GM10266 (cell line): ENCODE data around the gene WDR90.

Experiments used
- DNase-seq: peaks from one replicate; pipeline ENCODE4 v3.0.0; 2012; ENCODE audit errors: extremely low spot score
- TF ChIP-seq, protein P1 (sequence below): IDR thresholded peaks from 2 replicates; pipeline ENCODE4 v1.5.1; 2012; ENCODE audit warnings: mild to moderate bottlenecking, low read depth; ENCODE audit not compliant: control insufficient read depth, insufficient read depth; ENCODE audit errors: missing control alignments

The WDR90 gene

DNA sequence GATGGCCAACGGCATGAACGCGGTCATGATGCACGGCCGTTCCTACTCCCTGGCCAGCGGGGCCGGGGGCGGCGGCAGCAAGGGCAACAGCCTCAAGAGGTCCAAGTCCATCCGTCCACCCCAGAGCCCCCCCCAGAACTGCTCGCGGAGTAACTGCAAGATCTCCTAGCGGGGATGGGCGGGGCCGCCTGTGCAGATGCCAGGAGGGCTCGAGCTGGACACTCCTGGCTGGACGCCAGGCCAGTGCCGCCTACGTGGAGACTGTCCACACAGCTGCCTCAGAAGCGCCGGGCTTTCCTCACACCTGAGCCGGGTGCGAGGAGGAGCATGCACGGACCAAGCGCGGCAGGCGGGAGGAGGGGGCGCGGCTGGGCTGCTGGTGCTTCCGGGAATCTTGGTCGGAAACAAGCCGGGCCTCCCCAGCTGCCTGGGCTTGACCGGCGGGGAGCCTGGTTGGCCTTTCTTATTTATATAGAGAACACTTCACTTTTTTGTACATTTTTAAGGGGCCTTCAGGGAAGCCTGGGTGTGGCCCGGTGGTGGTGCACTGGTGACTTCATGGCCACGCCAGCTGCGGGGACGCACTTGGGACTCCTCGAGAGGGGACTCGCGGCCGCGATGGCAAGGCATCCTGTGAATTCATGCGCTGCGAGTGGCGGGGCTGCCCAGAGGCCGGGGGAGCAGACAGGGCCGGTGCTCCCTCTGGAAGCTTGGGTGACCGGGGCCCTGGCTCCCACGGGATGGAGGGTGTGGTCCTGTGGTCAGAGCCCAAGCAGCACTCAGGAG lies 21.5 kb upstream of the WDR90 start:
- no peak for DNase-seq
- TF ChIP-seq, protein P1, sequence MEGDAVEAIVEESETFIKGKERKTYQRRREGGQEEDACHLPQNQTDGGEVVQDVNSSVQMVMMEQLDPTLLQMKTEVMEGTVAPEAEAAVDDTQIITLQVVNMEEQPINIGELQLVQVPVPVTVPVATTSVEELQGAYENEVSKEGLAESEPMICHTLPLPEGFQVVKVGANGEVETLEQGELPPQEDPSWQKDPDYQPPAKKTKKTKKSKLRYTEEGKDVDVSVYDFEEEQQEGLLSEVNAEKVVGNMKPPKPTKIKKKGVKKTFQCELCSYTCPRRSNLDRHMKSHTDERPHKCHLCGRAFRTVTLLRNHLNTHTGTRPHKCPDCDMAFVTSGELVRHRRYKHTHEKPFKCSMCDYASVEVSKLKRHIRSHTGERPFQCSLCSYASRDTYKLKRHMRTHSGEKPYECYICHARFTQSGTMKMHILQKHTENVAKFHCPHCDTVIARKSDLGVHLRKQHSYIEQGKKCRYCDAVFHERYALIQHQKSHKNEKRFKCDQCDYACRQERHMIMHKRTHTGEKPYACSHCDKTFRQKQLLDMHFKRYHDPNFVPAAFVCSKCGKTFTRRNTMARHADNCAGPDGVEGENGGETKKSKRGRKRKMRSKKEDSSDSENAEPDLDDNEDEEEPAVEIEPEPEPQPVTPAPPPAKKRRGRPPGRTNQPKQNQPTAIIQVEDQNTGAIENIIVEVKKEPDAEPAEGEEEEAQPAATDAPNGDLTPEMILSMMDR = no peak

- no peak for DNase-seq
- TF ChIP-seq, protein P1 = no peak
Measured at GRCh38 chr16:628321-629061, 20.7 kb upstream of the WDR90 start.

DNA sequence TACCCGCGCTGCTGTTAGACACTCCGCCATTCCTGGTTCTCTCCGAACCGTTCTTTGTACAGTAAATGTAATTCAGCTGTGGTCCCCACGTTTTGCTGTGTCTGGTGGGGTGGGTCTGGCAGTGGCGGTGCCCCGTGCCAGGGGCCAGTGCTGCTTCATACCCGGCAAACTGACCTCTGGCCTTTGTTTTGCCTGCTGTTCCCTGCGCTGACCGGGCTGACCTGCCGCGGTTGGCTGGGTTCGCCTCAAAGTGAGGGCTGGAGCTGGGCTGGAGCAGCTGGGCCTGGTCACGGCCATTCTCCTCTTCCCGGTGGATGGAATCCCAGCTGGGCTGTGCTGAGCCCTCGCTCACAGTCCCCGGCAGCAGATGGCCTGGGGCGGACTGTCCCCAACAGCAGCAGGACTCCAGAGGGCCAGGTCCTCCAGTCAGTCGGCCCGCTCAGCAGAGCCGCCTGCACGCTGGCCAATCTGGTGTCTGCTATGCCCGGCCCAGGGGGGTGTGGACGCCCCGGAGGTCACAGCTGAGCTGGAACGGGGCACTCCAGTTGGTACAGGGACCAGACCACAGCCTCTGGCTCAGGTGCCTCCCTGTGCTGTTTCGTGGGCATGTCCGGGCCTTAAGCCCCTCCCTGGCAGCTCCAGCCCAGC lies 19.9 kb upstream of the WDR90 start:
- no peak for DNase-seq
- TF ChIP-seq, protein P1 = no peak

DNA sequence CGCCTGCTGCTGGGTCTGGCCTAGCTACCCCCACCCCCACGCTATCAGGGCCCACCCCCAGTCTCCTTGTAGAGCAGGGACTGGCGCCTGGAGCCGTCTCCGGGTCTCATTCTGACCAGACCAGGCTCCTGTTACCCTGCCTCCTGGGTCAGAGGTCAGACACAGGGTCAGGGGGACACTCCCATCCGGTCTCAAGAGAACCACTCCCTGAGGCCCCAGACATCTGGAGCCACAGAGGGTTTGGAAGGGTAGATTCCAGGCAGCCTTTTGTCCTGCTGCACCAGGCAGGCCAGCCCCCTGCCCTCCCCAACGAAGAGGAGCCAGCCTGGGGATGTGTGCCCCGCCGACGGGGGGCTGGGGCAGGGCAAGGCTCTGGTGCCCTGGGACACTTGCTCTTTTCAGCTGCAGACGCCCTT lies 19.3 kb upstream of the WDR90 start:
- no peak for DNase-seq
- TF ChIP-seq, protein P1 = no peak

- TF ChIP-seq, protein P1 = no peak
- DNase-seq = no peak
Measured at GRCh38 chr16:630249-630814, 18.8 kb upstream of the WDR90 start.

- TF ChIP-seq, protein P1 = no peak
- no peak for DNase-seq
Measured at GRCh38 chr16:630815-631405, 18.3 kb upstream of the WDR90 start, which contains the start of gene WFIKKN1. TSS of gene WFIKKN1 (plus strand) at chr16:630985. CDS start at chr16:631254, 269 bp downstream.
